ENCODE results near the gene NMUR1.

Gene NMUR1

GRCh38 chr2:231552752-231553151 is 22.5 kb upstream of the NMUR1 start:
- no peak for DNase-seq

- DNase-seq: no peak
Measured at GRCh38 chr2:231549446-231550239, 19.4 kb upstream of the NMUR1 start.

GRCh38 chr2:231548752-231549151 is 18.5 kb upstream of the NMUR1 start:
- no peak for DNase-seq

GRCh38 chr2:231547315-231548110 is 17.3 kb upstream of the NMUR1 start:
- DNase-seq: no peak

GRCh38 chr2:231546014-231546715 is 15.9 kb upstream of the NMUR1 start:
- DNase-seq: no peak

GRCh38 chr2:231545105-231545902 is 15.1 kb upstream of the NMUR1 start:
- DNase-seq: no peak

- DNase-seq: no peak
Measured at GRCh38 chr2:231542136-231542535, 11.9 kb upstream of the NMUR1 start.

- DNase-seq: no peak
Measured at GRCh38 chr2:231541645-231542044, 11.4 kb upstream of the NMUR1 start.

GRCh38 chr2:231539991-231540390 is 9.7 kb upstream of the NMUR1 start:
- DNase-seq: no peak

GRCh38 chr2:231535961-231536360 is 5.7 kb upstream of the NMUR1 start:
- DNase-seq: no peak

- no peak for DNase-seq
Measured at GRCh38 chr2:231533777-231534125, 3.5 kb upstream of the NMUR1 start.

GRCh38 chr2:231533086-231533776 is 3.0 kb upstream of the NMUR1 start:
- no peak for DNase-seq

GRCh38 chr2:231532756-231533035 is 2.5 kb upstream of the NMUR1 start:
- DNase-seq: no peak

GRCh38 chr2:231531883-231532755 is 1.9 kb upstream of the NMUR1 start:
- no peak for DNase-seq

- DNase-seq: no peak
Measured at GRCh38 chr2:231531466-231531865, 1.2 kb upstream of the NMUR1 start.

- no peak for DNase-seq
Measured at GRCh38 chr2:231528636-231529030, 1.6 kb downstream of the NMUR1 start.

- no peak for DNase-seq
Measured at GRCh38 chr2:231527955-231528635, 2.1 kb downstream of the NMUR1 start.

GRCh38 chr2:231527091-231527395 is 3.2 kb downstream of the NMUR1 start:
- DNase-seq: no peak

- no peak for DNase-seq
Measured at GRCh38 chr2:231526341-231527090, 3.7 kb downstream of the NMUR1 start.
